Measurements from ENCODE around the gene CDK14. TPM values are rescaled to one million over a fixed set of nuclear protein-coding genes. Genes with fewer than 3 reads are reported as not detected.
"Not testable (repeated sequence)": the region's sequence is repeated elsewhere in the genome, so short reads cannot be mapped to it uniquely, and the experiment has no call there.

The CDK14 gene
- total RNA-seq, 1 donor: 41.0 TPM

- TF ChIP-seq, protein P1, sequence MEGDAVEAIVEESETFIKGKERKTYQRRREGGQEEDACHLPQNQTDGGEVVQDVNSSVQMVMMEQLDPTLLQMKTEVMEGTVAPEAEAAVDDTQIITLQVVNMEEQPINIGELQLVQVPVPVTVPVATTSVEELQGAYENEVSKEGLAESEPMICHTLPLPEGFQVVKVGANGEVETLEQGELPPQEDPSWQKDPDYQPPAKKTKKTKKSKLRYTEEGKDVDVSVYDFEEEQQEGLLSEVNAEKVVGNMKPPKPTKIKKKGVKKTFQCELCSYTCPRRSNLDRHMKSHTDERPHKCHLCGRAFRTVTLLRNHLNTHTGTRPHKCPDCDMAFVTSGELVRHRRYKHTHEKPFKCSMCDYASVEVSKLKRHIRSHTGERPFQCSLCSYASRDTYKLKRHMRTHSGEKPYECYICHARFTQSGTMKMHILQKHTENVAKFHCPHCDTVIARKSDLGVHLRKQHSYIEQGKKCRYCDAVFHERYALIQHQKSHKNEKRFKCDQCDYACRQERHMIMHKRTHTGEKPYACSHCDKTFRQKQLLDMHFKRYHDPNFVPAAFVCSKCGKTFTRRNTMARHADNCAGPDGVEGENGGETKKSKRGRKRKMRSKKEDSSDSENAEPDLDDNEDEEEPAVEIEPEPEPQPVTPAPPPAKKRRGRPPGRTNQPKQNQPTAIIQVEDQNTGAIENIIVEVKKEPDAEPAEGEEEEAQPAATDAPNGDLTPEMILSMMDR (IDR thresholded peaks at IDR 0.05; ENCODE audit: insufficient read depth, low read depth, low read length): no peak
- DNase-seq (ENCODE audit: low read depth): peak; percentile 39
- no peak overlapping the region for H3K4me3 ChIP-seq (ENCODE audit: low read depth, low read length)
Observed at GRCh38 chr7:91168871-91169829, 573.0 kb downstream of the CDK14 start.

DNA sequence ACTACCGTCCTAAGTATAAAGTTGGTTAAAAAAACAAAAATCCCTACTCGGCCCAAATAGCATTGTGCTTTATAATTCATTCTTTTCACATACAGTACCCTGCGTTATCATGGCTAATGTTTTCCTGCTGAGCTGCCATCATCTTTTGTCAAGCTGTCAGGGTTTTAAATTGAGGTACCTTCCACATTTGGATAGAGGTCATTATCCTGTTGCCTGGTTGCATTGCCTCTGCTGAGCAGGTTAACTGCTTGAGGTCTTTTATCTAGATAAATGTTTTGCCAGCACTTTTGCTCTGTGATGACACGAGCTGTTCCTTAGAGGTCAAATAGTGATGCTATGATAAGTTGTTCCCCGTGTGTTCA lies 573.7 kb downstream of the CDK14 start:
- TF ChIP-seq, protein P1 (IDR thresholded peaks at IDR 0.05; ENCODE audit: insufficient read depth, low read depth, low read length): no peak
- DNase-seq (ENCODE audit: low read depth): no peak
- no peak overlapping the region for H3K4me3 ChIP-seq (ENCODE audit: low read depth, low read length)

- not testable (repeated sequence) for H3K4me3 ChIP-seq (ENCODE audit: low read depth, low read length); DNase-seq (ENCODE audit: low read depth)
Observed at GRCh38 chr7:91173265-91173664, 577.1 kb downstream of the CDK14 start.

GRCh38 chr7:91180746-91181145 lies 584.6 kb downstream of the CDK14 start:
- TF ChIP-seq, protein P1 (IDR thresholded peaks at IDR 0.05; ENCODE audit: insufficient read depth, low read depth, low read length): no peak
- H3K4me3 ChIP-seq (ENCODE audit: low read depth, low read length): no peak overlapping the region
- no peak for DNase-seq (ENCODE audit: low read depth)

DNA sequence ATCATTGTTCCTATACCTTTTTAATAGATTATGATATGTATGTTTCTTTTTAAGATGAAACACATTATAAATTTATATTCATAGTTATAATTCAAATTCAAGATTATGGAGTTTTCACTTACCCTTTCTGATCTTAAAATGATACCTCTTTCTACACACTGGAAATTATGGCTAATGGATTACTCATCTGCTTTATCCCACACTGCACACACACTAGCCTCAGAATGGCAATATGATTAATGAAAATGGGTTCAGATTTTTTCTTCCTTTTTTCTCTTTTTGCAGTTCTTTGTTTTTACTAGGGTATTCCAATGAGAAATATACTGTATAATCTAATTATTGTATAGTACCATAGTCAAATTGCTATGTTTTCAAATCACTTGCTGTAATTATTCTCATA lies 585.8 kb downstream of the CDK14 start:
- H3K4me3 ChIP-seq (ENCODE audit: low read depth, low read length): no peak overlapping the region
- TF ChIP-seq, protein P1 (IDR thresholded peaks at IDR 0.05; ENCODE audit: insufficient read depth, low read depth, low read length): no peak
- no peak for DNase-seq (ENCODE audit: low read depth)

DNA sequence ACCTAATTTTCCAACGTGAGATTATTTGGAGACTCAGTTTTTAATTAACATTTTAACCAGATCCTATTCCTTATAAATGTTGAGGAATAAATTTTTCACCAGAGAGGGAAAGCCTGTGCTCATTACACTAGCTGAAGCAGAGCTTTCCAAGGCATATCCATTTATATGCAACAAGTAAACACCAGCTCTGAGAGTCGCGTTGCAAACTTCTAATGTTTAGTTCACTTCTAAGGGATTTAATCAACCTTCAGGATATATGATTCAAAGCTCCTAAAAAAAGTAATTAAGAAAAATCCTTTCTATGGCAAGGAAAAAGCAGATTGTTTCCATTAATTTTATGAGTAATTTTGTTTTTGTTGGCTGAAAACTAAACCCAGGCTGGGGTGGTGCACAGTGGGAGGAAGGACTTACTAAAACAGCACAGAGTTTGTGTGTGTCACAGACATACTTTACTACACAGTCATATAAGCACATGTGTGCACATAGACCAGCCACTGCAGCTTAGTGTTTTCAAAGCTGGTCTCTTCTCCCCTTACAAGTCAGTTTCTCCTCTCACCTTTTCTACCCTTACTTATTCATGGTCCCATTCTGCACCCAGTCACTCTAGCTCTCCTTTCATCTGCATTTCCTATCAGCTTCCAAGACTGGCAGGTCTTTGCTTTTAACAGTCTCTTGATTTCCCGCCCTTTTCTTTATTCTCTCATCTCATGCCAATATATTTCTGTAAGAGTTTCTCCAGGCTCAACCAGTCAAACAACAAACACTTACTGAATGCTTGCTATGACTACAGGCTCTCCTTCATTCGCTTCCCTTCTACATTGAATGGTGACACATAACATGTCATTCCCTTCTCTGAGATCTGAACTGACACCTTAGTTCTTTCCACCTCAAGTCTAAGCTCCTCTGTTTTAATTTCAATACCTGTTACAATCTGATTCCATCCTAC lies 587.0 kb downstream of the CDK14 start:
- peak; percentile 78 for DNase-seq (ENCODE audit: low read depth)
- H3K4me3 ChIP-seq (ENCODE audit: low read depth, low read length): no peak overlapping the region
- TF ChIP-seq, protein P1 (IDR thresholded peaks at IDR 0.05; ENCODE audit: insufficient read depth, low read depth, low read length): no peak

GRCh38 chr7:91185771-91186170 lies 589.6 kb downstream of the CDK14 start:
- no peak overlapping the region for H3K4me3 ChIP-seq (ENCODE audit: low read depth, low read length)
- TF ChIP-seq, protein P1 (IDR thresholded peaks at IDR 0.05; ENCODE audit: insufficient read depth, low read depth, low read length): no peak
- no peak for DNase-seq (ENCODE audit: low read depth)
